ENCODE measurements around the gene H1-8. TPM values are rescaled to one million over a fixed set of nuclear protein-coding genes. Genes with fewer than 3 reads are reported as not detected.

H1-8 gene
- total RNA-seq, 3 donors from 2014 or later: not detected

DNA sequence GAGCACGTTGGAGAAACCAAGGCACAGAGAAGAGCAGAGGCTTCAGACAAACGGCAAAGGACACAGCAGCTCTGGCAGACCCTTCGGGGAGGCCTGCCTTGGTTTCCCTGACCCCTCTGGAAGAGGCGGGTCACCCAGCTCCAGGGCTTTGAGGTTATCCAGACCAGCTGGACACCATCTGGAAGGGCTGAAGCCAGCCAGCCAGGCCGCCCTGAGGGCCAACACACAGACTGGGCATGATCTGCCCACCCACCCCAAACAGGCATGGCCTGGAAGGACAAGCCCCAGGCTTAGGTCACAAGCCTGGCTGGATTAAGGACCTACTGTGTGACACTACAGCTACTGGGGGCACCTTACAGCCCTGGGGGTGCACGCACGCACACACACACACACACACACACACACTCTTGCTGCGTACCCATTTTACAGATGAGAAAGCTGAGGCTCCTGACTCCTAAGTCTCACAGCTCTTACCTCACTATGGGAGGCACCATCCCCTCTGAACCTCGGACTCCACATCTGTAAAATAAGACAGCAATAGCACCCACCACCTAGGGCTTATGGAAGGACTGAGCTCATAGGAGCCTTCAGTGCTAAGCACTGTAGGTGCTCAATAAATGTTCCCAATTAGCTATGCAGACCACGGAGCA is 52.7 kb downstream of the H1-8 start:
- DNase-seq (no peak), ATAC-seq (no peak)
- TF ChIP-seq, protein P1, sequence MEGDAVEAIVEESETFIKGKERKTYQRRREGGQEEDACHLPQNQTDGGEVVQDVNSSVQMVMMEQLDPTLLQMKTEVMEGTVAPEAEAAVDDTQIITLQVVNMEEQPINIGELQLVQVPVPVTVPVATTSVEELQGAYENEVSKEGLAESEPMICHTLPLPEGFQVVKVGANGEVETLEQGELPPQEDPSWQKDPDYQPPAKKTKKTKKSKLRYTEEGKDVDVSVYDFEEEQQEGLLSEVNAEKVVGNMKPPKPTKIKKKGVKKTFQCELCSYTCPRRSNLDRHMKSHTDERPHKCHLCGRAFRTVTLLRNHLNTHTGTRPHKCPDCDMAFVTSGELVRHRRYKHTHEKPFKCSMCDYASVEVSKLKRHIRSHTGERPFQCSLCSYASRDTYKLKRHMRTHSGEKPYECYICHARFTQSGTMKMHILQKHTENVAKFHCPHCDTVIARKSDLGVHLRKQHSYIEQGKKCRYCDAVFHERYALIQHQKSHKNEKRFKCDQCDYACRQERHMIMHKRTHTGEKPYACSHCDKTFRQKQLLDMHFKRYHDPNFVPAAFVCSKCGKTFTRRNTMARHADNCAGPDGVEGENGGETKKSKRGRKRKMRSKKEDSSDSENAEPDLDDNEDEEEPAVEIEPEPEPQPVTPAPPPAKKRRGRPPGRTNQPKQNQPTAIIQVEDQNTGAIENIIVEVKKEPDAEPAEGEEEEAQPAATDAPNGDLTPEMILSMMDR (IDR thresholded peaks at IDR 0.05): no peak
- H3K9me3 ChIP-seq: no peaks in the 10 kb centered on the region
- H3K36me3 ChIP-seq (ENCODE audit: low read depth): no peaks in the 10 kb centered on the region
- no peak overlapping the region for H3K4me3 ChIP-seq
- peaks cover 17% of the 10 kb centered on the region for H3K4me1 ChIP-seq (ENCODE audit: low read depth)
- intact Hi-C loops (cut with DNase I, micrococcal nuclease): no loop called here

- no peaks in the 10 kb centered on the region for H3K9me3 ChIP-seq
- intact Hi-C loops (cut with DNase I, micrococcal nuclease): no loop called here
- H3K4me3 ChIP-seq: no peak overlapping the region
- DNase-seq (peak; percentile 63 to 79 (median 71)), ATAC-seq (peak; percentile 41)
- TF ChIP-seq, protein P1 (IDR thresholded peaks at IDR 0.05): no peak
- H3K36me3 ChIP-seq (ENCODE audit: low read depth): no peaks in the 10 kb centered on the region
- H3K4me1 ChIP-seq (ENCODE audit: low read depth): peaks cover 17% of the 10 kb centered on the region
Measured at GRCh38 chr3:129596194-129597086, 53.5 kb downstream of the H1-8 start.

DNA sequence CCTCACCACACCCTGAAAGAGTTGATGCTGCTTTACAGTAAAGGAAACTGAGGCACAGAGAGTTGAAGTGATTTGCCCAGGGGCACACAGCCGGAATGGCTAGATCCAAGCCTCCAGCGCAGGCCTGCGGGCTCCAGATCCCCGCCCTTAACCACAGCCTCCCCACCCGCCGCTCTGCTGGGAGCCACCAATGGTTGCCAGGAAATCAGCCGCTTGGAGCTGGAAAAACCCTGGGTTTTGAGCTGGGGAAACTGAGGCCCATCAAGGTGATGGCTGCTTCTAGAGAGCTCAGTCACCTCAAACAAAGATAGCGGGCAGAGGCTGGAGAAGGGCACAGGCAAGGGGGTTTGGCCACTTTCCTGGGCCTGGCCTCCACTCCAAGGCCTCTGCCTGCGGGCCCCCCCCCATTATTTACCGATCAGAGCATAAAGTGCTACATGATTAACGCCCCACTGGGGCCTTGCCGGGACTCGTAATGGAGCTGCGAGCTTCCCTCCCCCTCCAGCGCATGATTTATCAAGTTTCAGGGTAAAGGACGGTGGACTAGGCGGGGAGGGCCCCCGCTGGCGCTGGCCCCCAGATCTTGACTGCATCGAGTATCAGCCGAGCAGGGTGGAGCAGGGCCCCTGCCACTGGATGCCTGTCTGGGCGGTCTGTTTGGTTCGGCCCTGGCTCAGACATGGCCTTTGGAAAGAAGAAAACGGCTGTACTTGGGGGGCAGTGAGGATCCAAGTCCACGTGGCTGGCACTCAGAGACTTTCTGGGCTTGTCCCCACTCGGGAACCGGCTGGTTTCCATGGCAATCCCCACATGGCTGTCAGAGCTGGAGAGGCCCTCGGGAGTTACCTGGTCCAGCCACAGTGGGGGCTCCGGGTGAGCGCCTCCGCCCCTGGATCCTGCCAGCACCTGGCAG is 54.4 kb downstream of the H1-8 start:
- no peak overlapping the region for H3K4me3 ChIP-seq
- intact Hi-C loops (cut with DNase I, micrococcal nuclease): no loop called here
- TF ChIP-seq, protein P1 (IDR thresholded peaks at IDR 0.05): no peak
- no peak for ATAC-seq
- no peaks in the 10 kb centered on the region for H3K9me3 ChIP-seq
- DNase-seq: no peak
- no peaks in the 10 kb centered on the region for H3K36me3 ChIP-seq (ENCODE audit: low read depth)
- peaks cover 17% of the 10 kb centered on the region for H3K4me1 ChIP-seq (ENCODE audit: low read depth)

GRCh38 chr3:129598000-129598381 is 55.0 kb downstream of the H1-8 start:
- no peak overlapping the region for H3K4me3 ChIP-seq
- DNase-seq (no peak), ATAC-seq (no peak)
- intact Hi-C loops (cut with DNase I, micrococcal nuclease): no loop called here
- no peaks in the 10 kb centered on the region for H3K9me3 ChIP-seq
- H3K4me1 ChIP-seq (ENCODE audit: low read depth): peaks cover 17% of the 10 kb centered on the region
- TF ChIP-seq, protein P1 (IDR thresholded peaks at IDR 0.05): no peak
- no peaks in the 10 kb centered on the region for H3K36me3 ChIP-seq (ENCODE audit: low read depth)

GRCh38 chr3:129598484-129598883 is 55.5 kb downstream of the H1-8 start:
- intact Hi-C loops (cut with DNase I, micrococcal nuclease): no loop called here
- DNase-seq (no peak), ATAC-seq (no peak)
- Histone ChIP-seq H3K9me3 (no peaks in the 10 kb centered on the region), H3K36me3 (ENCODE audit: low read depth) (no peaks in the 10 kb centered on the region), H3K4me1 (ENCODE audit: low read depth) (peaks cover 15% of the 10 kb centered on the region), H3K4me3 (no peak overlapping the region)
- TF ChIP-seq, protein P1 (IDR thresholded peaks at IDR 0.05): no peak
